ENCODE results near the gene IGLL1.

The IGLL1 gene

DNA sequence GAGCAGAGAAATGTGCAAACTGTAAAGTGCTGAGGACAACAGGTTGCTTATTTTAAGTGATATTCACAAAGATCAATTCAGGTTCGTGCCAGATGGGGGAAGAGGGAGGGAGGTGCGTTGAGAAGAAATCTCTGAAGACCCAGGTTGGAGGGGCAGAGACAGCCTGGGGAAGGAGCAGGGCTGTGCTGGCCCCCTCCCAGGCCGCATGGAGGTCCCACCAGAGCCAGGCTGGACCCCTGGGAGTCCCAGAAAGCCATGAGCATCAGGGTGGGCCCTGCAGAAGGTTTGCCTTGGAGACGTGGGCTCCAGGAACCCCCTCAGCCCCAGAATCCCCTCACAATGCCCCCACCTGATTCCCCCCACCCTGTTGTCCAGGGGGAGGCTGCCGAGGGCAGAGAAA lies 47.4 kb downstream of the IGLL1 start:
- TF ChIP-seq, protein P1, sequence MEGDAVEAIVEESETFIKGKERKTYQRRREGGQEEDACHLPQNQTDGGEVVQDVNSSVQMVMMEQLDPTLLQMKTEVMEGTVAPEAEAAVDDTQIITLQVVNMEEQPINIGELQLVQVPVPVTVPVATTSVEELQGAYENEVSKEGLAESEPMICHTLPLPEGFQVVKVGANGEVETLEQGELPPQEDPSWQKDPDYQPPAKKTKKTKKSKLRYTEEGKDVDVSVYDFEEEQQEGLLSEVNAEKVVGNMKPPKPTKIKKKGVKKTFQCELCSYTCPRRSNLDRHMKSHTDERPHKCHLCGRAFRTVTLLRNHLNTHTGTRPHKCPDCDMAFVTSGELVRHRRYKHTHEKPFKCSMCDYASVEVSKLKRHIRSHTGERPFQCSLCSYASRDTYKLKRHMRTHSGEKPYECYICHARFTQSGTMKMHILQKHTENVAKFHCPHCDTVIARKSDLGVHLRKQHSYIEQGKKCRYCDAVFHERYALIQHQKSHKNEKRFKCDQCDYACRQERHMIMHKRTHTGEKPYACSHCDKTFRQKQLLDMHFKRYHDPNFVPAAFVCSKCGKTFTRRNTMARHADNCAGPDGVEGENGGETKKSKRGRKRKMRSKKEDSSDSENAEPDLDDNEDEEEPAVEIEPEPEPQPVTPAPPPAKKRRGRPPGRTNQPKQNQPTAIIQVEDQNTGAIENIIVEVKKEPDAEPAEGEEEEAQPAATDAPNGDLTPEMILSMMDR (IDR thresholded peaks at IDR 0.05; ENCODE audit: insufficient read depth, low read depth, low read length, missing control alignments), result no peak
- no peak for DNase-seq (ENCODE audit: low read depth)
- no peak overlapping the region for H3K4me3 ChIP-seq (ENCODE audit: low read depth, low read length)

DNA sequence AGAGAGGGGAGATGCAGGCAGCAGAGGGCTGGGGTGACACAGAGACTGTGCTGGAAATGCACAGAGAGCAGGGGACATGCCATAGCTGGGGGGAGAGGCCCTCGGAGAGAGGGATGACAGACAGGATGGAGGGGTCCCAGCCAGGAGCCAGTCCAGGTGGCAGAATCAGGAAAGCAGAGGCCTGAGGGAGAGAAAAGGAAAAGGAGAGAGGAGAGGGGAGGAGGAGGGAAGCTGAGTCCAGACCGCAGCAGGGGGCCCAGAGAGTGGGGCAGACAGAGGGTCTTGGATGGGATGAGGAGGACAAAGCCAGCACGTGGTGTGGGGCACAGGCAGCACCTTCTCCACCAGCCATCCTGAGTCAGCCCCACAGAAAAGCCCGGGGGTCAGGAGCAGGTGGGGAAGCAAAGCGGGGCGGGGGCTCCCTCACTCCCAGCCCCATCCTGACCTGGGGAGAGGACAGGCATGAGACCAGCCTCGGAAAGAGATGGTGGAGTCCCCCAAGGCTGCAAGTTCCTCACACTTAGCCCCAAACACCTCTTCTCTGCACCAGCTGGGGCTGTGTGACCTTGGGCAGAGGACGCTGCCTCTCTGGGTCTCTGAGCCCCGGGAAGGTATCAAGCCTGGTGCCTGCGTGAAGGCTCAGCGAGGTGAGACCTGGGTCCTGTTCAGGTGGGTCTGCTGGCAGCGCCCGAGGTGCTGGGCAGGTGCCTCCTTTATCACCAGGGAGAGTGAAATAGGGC lies 48.0 kb downstream of the IGLL1 start:
- H3K4me3 ChIP-seq (ENCODE audit: low read depth, low read length), result no peak overlapping the region
- DNase-seq (ENCODE audit: low read depth), result no peak
- TF ChIP-seq, protein P1 (IDR thresholded peaks at IDR 0.05; ENCODE audit: insufficient read depth, low read depth, low read length, missing control alignments), result no peak

DNA sequence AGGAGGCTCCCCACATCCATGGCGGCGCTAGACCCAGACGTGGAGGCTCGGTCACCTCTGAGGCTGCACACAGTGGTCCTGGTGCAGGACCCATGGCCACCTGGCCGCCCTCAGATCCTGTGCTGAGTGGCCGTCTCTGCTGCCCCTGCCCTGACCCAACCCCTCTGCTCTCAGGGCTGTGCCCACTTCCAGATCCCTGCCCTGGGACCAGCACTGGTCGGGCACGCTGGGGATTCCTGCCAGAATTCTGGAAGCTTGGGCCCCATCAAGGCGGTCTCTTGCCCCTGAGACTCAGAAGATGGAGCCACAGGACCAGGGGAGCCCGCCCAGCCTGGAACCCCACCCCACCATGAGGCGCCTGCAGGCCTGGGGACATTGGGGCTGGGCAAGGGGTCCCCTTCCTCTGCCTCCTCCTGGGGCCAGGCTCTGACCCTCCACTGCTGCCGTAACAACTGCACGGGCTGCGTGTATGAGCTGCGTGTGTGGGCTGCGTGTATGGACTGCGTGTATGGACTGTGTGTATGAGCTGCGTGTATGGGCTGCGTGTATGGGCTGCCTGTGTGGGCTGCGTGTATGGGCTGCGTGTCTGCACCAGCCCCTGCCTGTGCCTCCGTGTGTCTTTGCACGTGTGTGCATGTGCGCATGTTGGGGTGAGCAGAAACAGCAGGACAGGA lies 48.7 kb downstream of the IGLL1 start:
- no peak overlapping the region for H3K4me3 ChIP-seq (ENCODE audit: low read depth, low read length)
- no peak for DNase-seq (ENCODE audit: low read depth)
- TF ChIP-seq, protein P1 (IDR thresholded peaks at IDR 0.05; ENCODE audit: insufficient read depth, low read depth, low read length, missing control alignments), result no peak

DNA sequence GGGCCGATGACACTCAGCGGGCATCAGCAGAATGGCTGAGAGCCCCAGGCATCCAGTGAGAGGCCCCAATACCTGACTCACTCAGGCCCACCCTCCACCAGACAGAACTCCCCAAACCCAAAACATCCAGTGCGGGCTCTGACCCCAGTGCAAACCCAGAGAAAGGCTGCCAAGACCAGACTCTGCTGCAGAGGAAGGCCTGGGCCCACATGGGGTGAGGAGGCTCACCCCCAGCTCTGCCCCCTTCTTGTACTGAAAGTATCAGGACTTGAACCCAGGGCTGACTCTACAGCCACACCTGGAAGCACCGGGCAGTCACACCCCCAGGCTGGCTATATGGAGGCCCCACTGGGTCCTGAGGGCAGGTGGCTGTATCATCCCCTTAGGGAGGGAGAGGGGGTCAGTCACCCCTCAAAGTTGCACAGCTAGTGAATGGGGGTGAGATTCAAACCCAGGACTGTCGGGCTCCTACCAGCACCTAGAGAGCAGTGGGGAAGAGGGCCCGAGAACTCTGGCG lies 49.3 kb downstream of the IGLL1 start:
- TF ChIP-seq, protein P1 (IDR thresholded peaks at IDR 0.05; ENCODE audit: insufficient read depth, low read depth, low read length, missing control alignments), result no peak
- no peak for DNase-seq (ENCODE audit: low read depth)
- no peak overlapping the region for H3K4me3 ChIP-seq (ENCODE audit: low read depth, low read length)

DNA sequence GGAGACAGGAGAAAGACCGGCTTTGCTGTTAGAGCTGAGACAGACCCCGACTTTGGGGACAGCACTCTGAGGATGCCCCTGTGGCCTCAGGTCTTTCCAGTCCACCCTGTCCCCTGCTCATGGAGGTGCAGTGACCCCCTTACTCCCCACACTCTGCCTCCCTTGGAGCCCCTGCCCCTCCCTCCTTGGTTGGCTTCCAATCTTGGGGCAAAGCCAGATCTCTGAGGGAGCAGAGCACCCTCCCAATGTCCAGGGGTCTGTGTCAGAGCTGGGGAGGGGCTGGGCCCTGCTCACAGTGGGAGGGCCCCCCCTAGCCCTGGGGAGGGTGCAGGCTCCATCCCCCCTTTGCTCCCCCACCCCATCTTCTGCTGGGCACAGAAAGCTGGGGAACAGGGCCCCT lies 50.0 kb downstream of the IGLL1 start:
- no peak overlapping the region for H3K4me3 ChIP-seq (ENCODE audit: low read depth, low read length)
- DNase-seq (ENCODE audit: low read depth), result no peak
- TF ChIP-seq, protein P1 (IDR thresholded peaks at IDR 0.05; ENCODE audit: insufficient read depth, low read depth, low read length, missing control alignments), result no peak

DNA sequence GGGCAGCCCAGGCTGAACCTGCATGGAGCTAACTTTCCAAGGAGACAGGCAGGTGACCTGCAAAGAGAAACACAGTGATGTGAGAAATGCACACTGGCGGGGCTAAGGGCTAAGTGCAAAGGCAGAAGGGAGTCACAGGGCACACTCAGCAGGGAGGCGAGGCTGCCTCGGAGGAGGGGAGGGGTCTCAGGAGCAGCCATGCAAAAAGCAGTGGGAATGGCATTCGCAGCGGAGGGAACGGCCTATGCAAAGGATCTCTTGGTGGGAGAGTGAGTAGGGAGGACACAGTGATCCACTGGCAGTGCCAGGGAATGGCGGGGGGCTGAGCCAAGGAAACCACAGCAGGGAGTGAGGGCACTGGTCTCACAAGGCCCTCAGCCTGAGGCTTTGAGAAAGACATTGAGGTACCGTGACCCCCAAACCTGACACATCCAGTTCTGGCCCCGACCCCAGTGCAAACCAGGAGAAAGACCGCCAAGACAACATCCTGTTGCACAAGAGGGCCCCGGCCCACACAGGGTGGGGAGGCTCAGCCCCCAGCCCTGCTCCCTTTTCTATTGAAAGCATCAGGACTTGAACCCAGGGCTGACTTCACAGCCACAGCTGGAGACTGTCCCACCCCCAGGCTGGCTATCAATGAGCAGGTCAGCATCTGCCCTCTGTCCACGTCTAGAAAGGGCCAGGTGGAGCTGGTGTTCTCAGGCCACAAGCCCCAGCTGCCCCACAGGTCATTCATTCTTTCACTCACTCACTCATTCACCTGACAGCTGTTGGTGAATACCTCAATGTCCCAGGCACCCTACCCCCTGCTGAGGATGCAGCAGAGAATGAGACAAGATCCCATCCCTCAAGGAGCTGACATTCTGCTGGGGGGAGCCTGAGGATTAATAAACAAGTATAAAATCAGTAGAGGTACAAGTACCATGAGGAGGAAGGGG lies 50.7 kb downstream of the IGLL1 start:
- DNase-seq (ENCODE audit: low read depth), result no peak
- TF ChIP-seq, protein P1 (IDR thresholded peaks at IDR 0.05; ENCODE audit: insufficient read depth, low read depth, low read length, missing control alignments), result no peak
- H3K4me3 ChIP-seq (ENCODE audit: low read depth, low read length), result no peak overlapping the region

Data from GM12865 (cell line).